CD4-positive, alpha-beta T cell treated with Interleukin-1 beta for 1 hour (primary cell): Measurements from ENCODE around the gene KCNQ1OT1.
A peak's percentile ranks its signal among the peaks of the same experiment; 100 is the strongest.

Experiments used
- DNase-seq, 2 donors: peaks; one replicate each; pipeline ENCODE4 v3.0.0-alpha.2; 2020 to 2022

The KCNQ1OT1 gene

GRCh38 chr11:2701230-2701629, 1.4 kb upstream of the KCNQ1OT1 start:
- DNase-seq: no peak

DNA sequence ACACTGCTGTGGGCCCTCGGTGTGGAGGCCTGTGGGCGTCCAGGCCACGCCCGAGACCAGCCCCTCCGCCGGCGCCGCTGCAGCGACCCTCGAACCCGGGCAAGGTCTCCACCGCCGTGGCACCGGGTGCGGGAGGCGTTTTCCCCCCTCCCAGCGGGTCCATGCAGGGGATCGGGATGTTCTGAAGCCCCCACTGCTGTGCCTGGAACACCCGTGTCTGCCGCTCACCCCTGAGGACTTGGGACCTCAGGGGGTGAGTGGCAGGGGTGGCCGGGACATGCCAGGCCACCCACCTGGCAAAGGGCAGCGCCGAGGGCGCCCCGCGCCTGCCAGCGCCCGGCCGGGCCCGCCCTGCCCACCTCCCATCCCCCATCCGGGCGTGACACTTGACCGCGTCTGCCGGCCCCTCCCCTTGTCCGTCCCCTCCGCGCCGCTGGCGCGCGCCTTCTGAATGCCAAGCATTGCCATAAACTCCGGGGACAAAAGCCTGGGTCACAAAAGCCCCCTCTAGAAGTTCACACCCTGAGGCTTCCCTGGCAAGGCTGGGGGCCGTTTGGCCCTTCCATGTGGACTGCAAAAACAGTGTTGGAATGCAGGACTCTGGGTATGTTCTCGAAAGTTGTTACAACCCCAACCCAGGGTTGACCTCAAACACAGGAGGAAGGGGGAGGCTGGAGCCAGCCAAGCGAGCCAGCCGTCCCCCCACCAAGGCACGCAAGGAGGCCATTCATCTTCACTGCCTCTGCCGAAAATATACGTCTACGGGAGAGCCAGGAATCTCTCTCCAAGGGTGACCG, 819 bp upstream of the KCNQ1OT1 start:
- DNase-seq: peak; percentile 27 to 28

- no peak for DNase-seq
These were observed 636 bp downstream of the KCNQ1OT1 start for GRCh38 chr11:2699185-2699530.

DNA sequence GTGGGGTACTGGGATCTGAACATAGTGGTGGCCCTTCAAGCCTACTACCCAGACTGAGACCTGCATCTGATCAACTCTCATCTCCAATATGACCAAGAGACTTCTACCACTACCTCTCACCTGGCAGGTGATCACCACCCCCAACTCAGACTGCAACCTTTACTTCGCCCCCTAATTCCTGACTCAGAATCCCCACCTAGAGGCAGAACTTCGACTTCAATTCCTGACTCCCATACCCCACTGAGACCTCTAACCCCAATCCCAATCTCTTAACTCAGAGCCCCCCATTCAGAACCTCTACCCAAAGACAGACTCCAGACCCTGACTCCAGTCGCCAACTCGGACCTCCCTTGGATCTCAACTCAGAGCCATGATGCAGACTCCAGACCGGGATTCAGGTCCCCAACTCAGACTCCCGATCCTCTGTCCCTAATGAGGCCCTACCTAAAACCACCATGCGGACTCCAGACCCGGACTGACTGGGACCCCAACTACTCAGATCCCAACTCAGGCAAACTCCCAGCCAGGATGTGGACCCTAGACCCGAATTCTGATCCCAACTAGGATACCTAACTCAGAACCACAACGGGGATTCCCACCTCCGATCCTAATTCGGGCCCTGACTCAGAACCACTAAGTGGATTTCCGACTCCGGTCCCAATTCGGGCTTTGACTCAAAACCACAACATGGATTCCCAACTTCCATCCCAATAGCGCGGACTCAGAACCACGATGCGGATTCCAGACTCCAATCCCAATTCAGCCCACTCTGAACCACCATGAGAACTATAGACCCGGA, 1.2 kb downstream of the KCNQ1OT1 start:
- no peak for DNase-seq

- DNase-seq: no peak
These were observed 1.9 kb downstream of the KCNQ1OT1 start for GRCh38 chr11:2697866-2698265.

DNA sequence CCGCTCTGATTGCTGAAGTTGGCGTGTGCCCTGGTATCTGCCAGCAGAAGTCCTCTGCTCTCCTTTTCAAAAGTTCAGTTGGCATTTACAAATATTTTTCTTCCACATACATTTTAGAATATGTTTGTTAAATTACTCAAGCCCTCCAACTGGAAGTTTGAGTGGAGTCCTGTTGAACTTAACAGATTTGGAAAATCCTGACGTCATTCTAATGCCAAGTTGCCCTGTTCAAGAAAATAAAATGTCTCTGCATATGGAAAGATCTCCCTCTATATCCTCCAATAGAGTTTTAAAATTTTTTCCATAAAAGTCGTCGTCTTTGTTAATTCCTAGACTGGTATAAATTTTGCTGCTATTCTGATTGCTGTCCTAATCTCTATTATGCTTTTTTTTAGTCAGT, 3.3 kb downstream of the KCNQ1OT1 start:
- no peak for DNase-seq

DNA sequence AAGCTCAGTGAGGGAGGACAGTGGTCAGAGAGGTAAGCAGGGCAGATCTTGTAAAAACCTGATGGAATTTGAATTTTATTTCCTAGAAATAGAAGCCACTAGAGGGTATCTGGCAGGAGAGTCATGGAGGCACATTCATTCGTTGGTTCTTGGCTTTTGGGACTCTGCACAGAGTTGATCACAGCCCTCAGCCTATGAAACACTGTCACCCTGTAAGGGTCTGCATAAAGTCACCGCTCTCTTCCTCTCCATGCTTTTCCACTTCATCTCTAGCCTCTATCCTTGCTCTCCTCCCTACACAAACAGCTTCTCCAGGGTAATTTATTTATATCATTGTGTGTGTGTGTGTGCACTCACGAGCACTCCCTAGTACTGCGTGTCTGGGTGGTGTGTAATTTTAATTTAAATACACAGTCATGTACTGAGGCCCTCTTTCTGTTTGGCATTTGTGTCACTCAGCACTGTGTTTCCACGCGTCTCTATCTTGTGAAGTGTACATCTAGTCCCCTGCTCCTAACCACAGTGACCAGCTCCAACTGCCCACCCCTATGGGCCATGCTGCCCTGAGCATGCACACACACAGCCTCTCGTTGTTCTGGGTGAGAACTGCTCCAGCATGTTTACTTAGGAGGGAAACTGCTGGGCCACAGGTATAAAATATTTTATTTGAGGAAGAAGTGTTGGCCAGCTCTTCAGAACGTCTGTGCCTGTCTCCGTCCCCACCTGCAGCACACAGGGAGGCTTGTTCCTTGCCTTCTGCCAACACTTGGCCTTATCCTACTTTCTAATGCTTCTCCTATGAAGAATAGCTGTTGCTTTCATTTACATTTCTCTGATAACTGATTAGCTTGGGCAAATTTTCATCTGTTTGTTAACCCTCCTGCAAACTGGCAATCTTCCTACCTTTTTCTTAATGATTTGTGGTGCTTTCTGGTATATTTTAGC, 4.5 kb downstream of the KCNQ1OT1 start:
- DNase-seq: no peak

DNA sequence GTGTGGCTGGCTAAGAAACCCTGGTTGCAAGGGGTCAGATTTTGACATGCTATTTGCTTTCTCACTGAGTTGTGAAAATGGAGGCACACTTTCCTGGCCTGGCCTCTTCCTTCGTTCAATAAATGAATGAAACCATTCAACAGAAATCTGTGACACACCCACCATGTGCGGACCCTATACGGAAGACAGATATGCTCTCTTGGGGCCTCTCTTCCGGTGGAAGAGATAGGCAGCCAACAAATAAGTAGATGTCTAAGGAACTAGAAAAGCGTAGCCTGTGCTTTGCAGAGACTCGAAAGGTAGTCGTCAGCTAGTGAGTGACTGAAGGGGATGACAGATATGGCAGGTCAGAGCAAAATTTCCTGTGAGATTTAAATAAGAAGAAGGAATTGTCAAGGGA, 5.3 kb downstream of the KCNQ1OT1 start:
- DNase-seq: no peak

- no peak for DNase-seq
These were observed 6.2 kb downstream of the KCNQ1OT1 start for GRCh38 chr11:2693271-2694261.

- DNase-seq: no peak
These were observed 7.6 kb downstream of the KCNQ1OT1 start for GRCh38 chr11:2691991-2692875.

- no peak for DNase-seq
These were observed 8.4 kb downstream of the KCNQ1OT1 start for GRCh38 chr11:2691355-2691761.

DNA sequence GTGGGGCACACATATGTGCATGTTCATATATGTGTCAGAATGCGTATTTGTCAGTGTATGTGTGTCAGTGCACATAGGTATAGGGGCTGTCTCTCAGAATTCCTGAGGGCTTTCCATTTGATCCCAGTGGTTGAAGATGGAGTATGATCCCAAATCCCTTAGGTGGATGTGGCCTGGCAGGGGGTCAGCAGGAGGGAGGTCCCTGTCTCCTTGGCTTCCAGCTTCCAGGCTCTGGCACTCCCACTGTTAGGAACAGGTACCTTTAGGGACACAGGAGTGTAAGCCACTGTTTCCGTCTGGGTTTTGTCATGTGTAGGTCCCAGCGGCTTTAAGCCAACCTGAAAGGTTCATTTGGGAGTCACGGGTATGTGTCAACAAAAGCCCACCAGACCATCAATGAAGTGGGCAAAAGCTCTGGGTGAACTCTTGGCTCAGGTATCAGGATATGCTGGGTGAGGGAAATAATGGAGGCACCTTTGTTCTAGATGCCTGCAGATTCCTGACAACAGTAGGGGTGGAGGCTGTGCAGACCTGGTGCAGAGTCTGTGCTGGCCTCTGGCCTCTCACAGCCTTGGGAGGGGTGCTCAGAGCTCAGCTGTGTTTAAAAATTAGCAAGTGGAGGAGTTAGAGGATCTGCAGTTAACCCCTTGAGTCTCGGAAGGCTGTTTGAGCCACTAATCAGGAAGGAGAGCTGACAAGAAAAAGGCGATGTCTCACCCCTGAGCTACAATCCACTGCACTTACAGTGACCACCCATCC, 9.0 kb downstream of the KCNQ1OT1 start:
- DNase-seq: no peak

GRCh38 chr11:2689651-2690575, 9.9 kb downstream of the KCNQ1OT1 start:
- no peak for DNase-seq

DNA sequence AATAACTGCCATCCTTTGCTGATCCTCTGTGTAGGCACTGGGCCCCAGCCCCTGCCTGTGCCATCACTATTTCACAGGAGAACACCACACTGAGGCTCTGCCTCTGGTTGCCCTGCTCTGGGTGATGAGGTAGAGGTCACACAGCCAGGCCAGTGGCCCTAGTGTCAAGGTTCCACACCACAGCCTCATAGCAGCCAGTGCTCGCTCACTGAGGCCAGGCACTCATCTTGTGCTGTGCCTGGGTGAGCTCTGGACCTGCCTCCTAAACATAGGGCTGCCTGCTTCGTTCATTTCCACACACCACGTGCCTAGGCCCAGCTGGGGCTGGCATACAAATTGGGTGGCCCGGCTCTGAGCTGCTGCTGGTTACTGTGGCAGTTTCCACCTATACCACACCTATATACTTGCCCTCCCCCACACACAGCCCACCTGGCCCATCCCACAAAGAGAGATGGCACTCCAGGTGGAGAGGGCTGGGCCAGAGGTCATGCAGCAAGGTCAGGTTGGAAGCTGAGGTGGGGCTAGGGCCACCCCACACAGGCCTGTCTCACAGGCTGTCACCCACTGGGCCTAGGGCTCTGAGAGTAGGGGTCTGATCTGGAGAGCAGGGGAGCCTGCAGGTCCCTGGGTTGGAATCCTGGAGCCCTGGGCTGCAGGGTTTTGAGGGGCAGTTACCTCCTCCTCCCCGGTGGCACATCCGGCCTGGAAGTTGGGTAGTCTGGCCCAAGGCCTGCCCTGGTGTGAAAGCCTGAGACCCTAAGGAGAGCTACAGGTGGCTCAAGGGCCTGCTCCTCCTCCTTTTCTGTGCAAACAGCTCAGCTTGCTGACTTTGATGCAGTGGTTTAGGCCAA, 11.2 kb downstream of the KCNQ1OT1 start:
- no peak for DNase-seq

DNA sequence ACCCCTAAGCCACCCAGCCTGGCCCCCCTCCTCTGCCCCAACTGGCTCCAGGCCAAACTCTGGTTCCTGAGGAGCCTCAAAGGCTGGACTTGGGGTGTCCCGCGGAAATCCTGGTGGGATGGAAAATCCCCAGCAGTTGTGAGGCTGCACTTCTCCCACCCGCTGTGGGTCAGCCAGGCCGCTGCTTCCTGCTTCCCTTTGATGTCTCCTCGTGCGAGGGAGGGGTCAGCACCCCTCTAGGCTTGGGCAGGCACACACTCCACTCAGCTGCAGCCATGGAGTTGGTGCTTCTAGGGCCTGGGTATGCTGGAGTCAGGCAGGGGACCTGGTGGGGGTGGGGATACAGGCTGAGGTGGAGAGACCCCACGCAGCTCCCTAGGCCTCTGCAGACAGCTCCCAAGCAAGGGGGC, 12.0 kb downstream of the KCNQ1OT1 start:
- no peak for DNase-seq

DNA sequence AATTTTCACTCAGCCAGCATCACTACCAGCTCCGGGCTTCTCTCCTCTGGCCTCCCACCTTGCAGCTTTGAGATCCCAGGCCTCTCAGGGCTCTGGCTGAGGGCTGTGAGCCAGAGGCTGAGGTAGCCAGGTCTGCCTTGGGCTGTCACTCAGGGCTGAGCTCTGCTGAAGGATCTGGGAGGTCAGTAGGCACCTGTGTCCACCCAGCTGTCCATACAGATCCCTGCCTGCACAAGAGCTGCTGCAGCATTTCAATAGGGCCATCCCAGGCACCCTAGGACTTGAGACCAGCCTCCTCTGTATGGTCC, 12.6 kb downstream of the KCNQ1OT1 start:
- no peak for DNase-seq

DNA sequence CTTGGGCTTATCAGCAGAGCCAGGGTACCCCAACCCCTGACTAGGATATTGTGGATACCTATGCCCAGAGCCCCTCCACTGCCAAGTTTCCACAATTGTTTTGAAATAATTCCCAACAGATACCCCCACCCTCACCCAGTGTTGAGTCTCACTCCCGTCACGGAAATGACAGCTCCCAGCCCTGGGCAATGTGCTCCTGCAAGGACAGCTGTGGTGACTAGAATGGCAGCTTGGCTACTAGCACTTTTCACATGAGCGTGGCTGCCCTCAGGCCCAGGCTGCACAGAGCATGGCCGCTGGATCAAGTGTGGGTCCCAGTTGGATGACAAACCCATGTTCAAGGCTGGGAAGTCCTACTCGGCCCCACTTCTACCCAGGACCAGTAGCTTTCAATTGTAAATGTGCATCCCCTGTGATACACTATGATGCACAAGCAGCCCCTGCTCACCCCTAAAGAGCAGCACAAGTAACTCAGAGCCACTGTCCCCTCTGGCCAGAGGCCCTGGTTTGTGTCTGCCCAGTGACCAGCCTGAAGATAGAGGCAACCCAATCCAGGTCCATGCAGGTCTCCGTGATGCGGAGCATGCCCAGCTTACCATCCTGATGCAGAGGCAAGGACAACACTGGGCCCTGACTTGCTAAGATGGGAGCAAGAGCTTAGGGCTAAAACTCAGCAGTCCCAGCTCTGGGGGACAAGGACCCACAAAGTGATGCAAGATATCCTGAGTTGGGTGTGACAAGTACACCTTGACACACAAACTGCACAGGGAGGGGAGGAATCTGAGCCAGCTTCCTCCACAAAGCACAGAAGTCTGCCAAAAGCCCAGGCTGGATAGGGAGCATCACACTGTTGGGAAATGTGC, 13.2 kb downstream of the KCNQ1OT1 start:
- DNase-seq: no peak
